HEK293 (cell line): ENCODE data around the gene UFSP1.

Source experiments
- CTCF ChIP-seq: fragments of 450-650 bp; formaldehyde crosslinking; IDR thresholded peaks from 2 replicates; pipeline ENCODE4 v1.5.1; 2016; ENCODE audit warnings: missing biosample characterization, missing genetic modification characterization
- GLIS1 ChIP-seq: fragments of 450-650 bp; formaldehyde crosslinking; IDR thresholded peaks from 2 replicates; pipeline ENCODE4 v1.5.1; 2016; ENCODE audit warnings: missing biosample characterization, missing genetic modification characterization
- MYNN ChIP-seq: fragments of 450-650 bp; formaldehyde crosslinking; IDR thresholded peaks from 2 replicates; pipeline ENCODE4 v1.5.1; 2016; ENCODE audit warnings: missing biosample characterization, missing genetic modification characterization, borderline replicate concordance
- ZBTB7A ChIP-seq: fragments of 450-650 bp; formaldehyde crosslinking; IDR thresholded peaks from 2 replicates; pipeline ENCODE4 v1.5.1; 2016; ENCODE audit warnings: low read depth, missing biosample characterization, missing genetic modification characterization
- ZNF221 ChIP-seq: fragments of 450-650 bp; formaldehyde crosslinking; IDR thresholded peaks from 2 replicates; pipeline ENCODE4 v1.5.1; 2017; ENCODE audit warnings: missing biosample characterization, missing genetic modification characterization, borderline replicate concordance
- ZNF629 ChIP-seq: fragments of 450-650 bp; formaldehyde crosslinking; IDR thresholded peaks from 2 replicates; pipeline ENCODE4 v1.5.1; 2017; ENCODE audit warnings: missing biosample characterization, missing genetic modification characterization

- TF ChIP-seq MYNN (tag by site-specific recombination) (no peak), ZNF629 (tag by site-specific recombination) (no peak), ZBTB7A (no peak), CTCF (tag by site-specific recombination) (no peak), GLIS1 (no peak), ZNF221 (tag by site-specific recombination) (no peak)
These were observed 11.5 kb downstream of the UFSP1 start for GRCh38 chr7:100878013-100878412.
